Fibroblast of lung (primary cell): ENCODE data around the gene ZSWIM5.

Source experiments
- EZH2 ChIP-seq: IDR thresholded peaks from 2 replicates; pipeline ENCODE4 v1.5.1; 2012; ENCODE audit warnings: low read length, control low read depth, mild to moderate bottlenecking; ENCODE audit errors: missing control alignments
- TF ChIP-seq, protein P1 (sequence below), 2 donors: IDR thresholded peaks in 1 of 2; conservative IDR thresholded peaks in 1 of 2; 1 replicate in 1 of 2; 2 replicates in 1 of 2; pipeline ENCODE4 v1.5.1; 2011 to 2012; ENCODE audit warnings: low read length in 2 of 2, control low read depth in 1 of 2, inconsistent platforms in 1 of 2, low read depth in 1 of 2, mild to moderate bottlenecking in 1 of 2

DNA sequence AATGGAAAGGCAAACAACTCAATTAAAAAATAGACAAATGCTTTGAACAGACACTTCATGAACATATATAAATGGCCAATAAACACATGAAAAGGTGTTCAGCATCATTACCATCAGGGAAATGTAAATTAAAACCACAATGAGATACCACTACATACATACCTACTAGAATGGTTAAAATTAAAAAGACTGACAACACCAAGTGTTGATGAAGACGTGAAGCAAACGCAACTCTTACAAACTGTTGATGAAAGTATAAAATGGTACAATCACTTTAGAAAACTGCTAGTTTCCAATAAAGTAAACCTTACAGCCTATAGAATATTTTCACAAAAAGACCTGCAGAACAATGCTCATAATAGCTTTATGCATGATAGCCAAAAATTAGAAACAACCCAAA is 230.2 kb downstream of the ZSWIM5 start:
- TF ChIP-seq, protein P1, sequence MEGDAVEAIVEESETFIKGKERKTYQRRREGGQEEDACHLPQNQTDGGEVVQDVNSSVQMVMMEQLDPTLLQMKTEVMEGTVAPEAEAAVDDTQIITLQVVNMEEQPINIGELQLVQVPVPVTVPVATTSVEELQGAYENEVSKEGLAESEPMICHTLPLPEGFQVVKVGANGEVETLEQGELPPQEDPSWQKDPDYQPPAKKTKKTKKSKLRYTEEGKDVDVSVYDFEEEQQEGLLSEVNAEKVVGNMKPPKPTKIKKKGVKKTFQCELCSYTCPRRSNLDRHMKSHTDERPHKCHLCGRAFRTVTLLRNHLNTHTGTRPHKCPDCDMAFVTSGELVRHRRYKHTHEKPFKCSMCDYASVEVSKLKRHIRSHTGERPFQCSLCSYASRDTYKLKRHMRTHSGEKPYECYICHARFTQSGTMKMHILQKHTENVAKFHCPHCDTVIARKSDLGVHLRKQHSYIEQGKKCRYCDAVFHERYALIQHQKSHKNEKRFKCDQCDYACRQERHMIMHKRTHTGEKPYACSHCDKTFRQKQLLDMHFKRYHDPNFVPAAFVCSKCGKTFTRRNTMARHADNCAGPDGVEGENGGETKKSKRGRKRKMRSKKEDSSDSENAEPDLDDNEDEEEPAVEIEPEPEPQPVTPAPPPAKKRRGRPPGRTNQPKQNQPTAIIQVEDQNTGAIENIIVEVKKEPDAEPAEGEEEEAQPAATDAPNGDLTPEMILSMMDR (conservative IDR thresholded peaks at IDR 0.05 in 1 of 2, IDR thresholded peaks at IDR 0.05 in 1 of 2; ENCODE audit: low read depth in 1 of 2, low read length in 2 of 2) = no peak
- no peak for TF ChIP-seq EZH2
